ENCODE data around the gene SRC. TPM values are rescaled to one million over a fixed set of nuclear protein-coding genes. Genes with fewer than 3 reads are reported as not detected.
A peak's percentile ranks its signal among the peaks of the same experiment; 100 is the strongest.

SRC gene
- total RNA-seq, 1 experiment from 2014 or later: 55.6 TPM

- H3F3A ChIP-seq (ENCODE audit: low read length, unreplicated experiment): no peaks in the 10 kb centered on the region
- TF ChIP-seq EZH2 (IDR thresholded peaks at IDR 0.05; ENCODE audit: low read length, unreplicated experiment) (no peak), EZH2phosphoT487 (IDR thresholded peaks at IDR 0.05; ENCODE audit: borderline replicate concordance, low read length) (no peak), CTCF (conservative IDR thresholded peaks at IDR 0.05; ENCODE audit: low read depth, low read length) (no peak)
- ChIA-PET CTCF (no interaction called here), POLR2A (ENCODE audit: unreplicated experiment) (no interaction called here)
- no peaks in the 10 kb centered on the region for H3K27me3 ChIP-seq (ENCODE audit: low read length)
- H4K20me1 ChIP-seq (ENCODE audit: low read length): peaks cover 7% of the 10 kb centered on the region; the same call in 1 of the 2 replicates
- H3K4me1 ChIP-seq (ENCODE audit: insufficient read depth, low read length): peaks cover 6% of the 10 kb centered on the region
- H3K36me3 ChIP-seq (ENCODE audit: low read depth, low read length): peaks cover 11% of the 10 kb centered on the region
- H3K4me3 ChIP-seq (ENCODE audit: low read length): no peak overlapping the region
- no peaks in the 10 kb centered on the region for H3K9me2 ChIP-seq (replicated peaks; ENCODE audit: low read length)
- H2AFZ ChIP-seq (ENCODE audit: low read length): no peak overlapping the region
- H3K79me2 ChIP-seq (ENCODE audit: low read length): peaks cover 61% of the 10 kb centered on the region
- no peaks in the 10 kb centered on the region for H3K9me3 ChIP-seq (ENCODE audit: low read length)
- DNase-seq (no peak), ATAC-seq (no peak)
- intact Hi-C loops (cut with micrococcal nuclease): no loop called here
- no peak overlapping the region for H3K9ac ChIP-seq (ENCODE audit: low read length)
- H3K4me2 ChIP-seq (ENCODE audit: low read length): no peak overlapping the region
- BruUV-seq (replicated peaks): no TSS peak
- no peak overlapping the region for H3K27ac ChIP-seq (ENCODE audit: low read length)
These were observed 18.3 kb downstream of the SRC start for GRCh38 chr20:37364013-37364926.

GRCh38 chr20:37364927-37365272 is 19.0 kb downstream of the SRC start:
- 0 out of 2 replicates have a peak, but pooled peaks cover under 1% of the 10 kb centered on the region for H3K4me1 ChIP-seq (ENCODE audit: insufficient read depth, low read length)
- ChIA-PET CTCF (no interaction called here), POLR2A (ENCODE audit: unreplicated experiment) (no interaction called here)
- H3K27me3 ChIP-seq (ENCODE audit: low read length): no peaks in the 10 kb centered on the region
- H3K27ac ChIP-seq (ENCODE audit: low read length): no peak overlapping the region
- H3K4me3 ChIP-seq (ENCODE audit: low read length): no peak overlapping the region
- TF ChIP-seq EZH2 (IDR thresholded peaks at IDR 0.05; ENCODE audit: low read length, unreplicated experiment) (no peak), CTCF (conservative IDR thresholded peaks at IDR 0.05; ENCODE audit: low read depth, low read length) (no peak), EZH2phosphoT487 (IDR thresholded peaks at IDR 0.05; ENCODE audit: borderline replicate concordance, low read length) (no peak)
- H3K9ac ChIP-seq (ENCODE audit: low read length): no peak overlapping the region
- no peaks in the 10 kb centered on the region for H3K9me2 ChIP-seq (replicated peaks; ENCODE audit: low read length)
- H3K36me3 ChIP-seq (ENCODE audit: low read depth, low read length): peaks cover 10% of the 10 kb centered on the region
- 0 out of 2 replicates have a peak, but pooled peaks have one; percentile 22 for ATAC-seq
- no TSS peak for BruUV-seq (replicated peaks)
- intact Hi-C loops (cut with micrococcal nuclease): no loop called here
- H3K9me3 ChIP-seq (ENCODE audit: low read length): no peaks in the 10 kb centered on the region
- no peak for DNase-seq
- no peaks in the 10 kb centered on the region for H3F3A ChIP-seq (ENCODE audit: low read length, unreplicated experiment)
- H3K79me2 ChIP-seq (ENCODE audit: low read length): peaks cover 61% of the 10 kb centered on the region
- H3K4me2 ChIP-seq (ENCODE audit: low read length): no peak overlapping the region
- no peak overlapping the region for H2AFZ ChIP-seq (ENCODE audit: low read length)
- peaks cover 7% of the 10 kb centered on the region; the same call in 1 of the 2 replicates for H4K20me1 ChIP-seq (ENCODE audit: low read length)

Data from PC-3 (cell line).